ENCODE data around the gene ZNF385D. TPM values are rescaled to one million over a fixed set of nuclear protein-coding genes. Genes with fewer than 3 reads are reported as not detected.

The ZNF385D gene
- total RNA-seq, 1 experiment from 2014 or later: not detected

GRCh38 chr3:21638488-21638887 is 112.5 kb downstream of the ZNF385D start (continued):
- TF ChIP-seq ZBTB33 (IDR thresholded peaks at IDR 0.05; ENCODE audit: extremely low read depth, insufficient replicate concordance, low read length): no peak
- TF ChIP-seq CEBPB (IDR thresholded peaks at IDR 0.05; ENCODE audit: low read depth): no peak
- TF ChIP-seq YY1 (IDR thresholded peaks at IDR 0.05; ENCODE audit: extremely low read depth, insufficient replicate concordance, low read depth, low read length): no peak
- TF ChIP-seq EZH2phosphoT487 (IDR thresholded peaks at IDR 0.05; ENCODE audit: borderline replicate concordance): no peak
- TF ChIP-seq ELF1 (IDR thresholded peaks at IDR 0.05; ENCODE audit: borderline replicate concordance, low read depth): no peak

GRCh38 chr3:21634112-21634511 is 116.9 kb downstream of the ZNF385D start:
- TF ChIP-seq SP1 (IDR thresholded peaks at IDR 0.05; ENCODE audit: low read depth) (no peak), ZNF274 (IDR thresholded peaks at IDR 0.05; ENCODE audit: low read depth, low read length) (no peak), REST (IDR thresholded peaks at IDR 0.05; ENCODE audit: low read depth) (no peak), MAX (IDR thresholded peaks at IDR 0.05) (no peak), CEBPB (IDR thresholded peaks at IDR 0.05; ENCODE audit: low read depth) (no peak), RAD21 (IDR thresholded peaks at IDR 0.05; ENCODE audit: low read depth) (no peak)
- Histone ChIP-seq H3K4me1 (ENCODE audit: control insufficient read depth in 1 of 2, insufficient read depth in 2 of 2, low read length in 2 of 2) (no peaks in the 10 kb centered on the region), H3K79me2 (ENCODE audit: insufficient read depth, low read length) (no peaks in the 10 kb centered on the region), H2AFZ (ENCODE audit: low read depth, low read length, poor library complexity, severe bottlenecking) (no peak overlapping the region), H3K9me3 (ENCODE audit: control insufficient read depth in 1 of 2, insufficient read depth in 1 of 2, low read depth in 1 of 2, low read length in 2 of 2) (peaks cover 5 to 10% of the 10 kb centered on the region in 2 experiments; a peak in 2 of 4 replicates), H3K9ac (ENCODE audit: low read length) (no peak overlapping the region), H3K36me3 (ENCODE audit: control insufficient read depth in 1 of 2, insufficient read depth in 2 of 2, low read length in 2 of 2) (no peaks in the 10 kb centered on the region), H4K20me1 (ENCODE audit: insufficient read depth) (no peaks in the 10 kb centered on the region), H3K4me3 (replicated peaks in 1 of 2; ENCODE audit: low read depth in 1 of 2, low read length in 2 of 2) (no peak overlapping the region), H3K27ac (ENCODE audit: low read depth, low read length) (no peak overlapping the region), H3K9me2 (ENCODE audit: insufficient read depth) (no peaks in the 10 kb centered on the region), H3K4me2 (ENCODE audit: low read length) (no peak overlapping the region), H3K27me3 (ENCODE audit: insufficient read depth, low read length) (no peaks in the 10 kb centered on the region)
- ChIA-PET CTCF (no interaction called here), POLR2A (no interaction called here), RAD21 (ENCODE audit: low non-redundant PET in 1 of 2, low total read pairs in 2 of 2, uncharacterized antibody in 2 of 2, unreplicated experiment in 2 of 2) (no interaction called here)
- DNase-seq (ENCODE audit: low read depth, low spot score) (no peak), ATAC-seq (no peak)
- intact Hi-C loops (cut with micrococcal nuclease): no loop called here
- BruUV-seq (replicated peaks): no TSS peak

All from HCT116 (cell line).